SK-N-SH treated with all-trans-retinoic acid at 6 μM for 48 hours (cell line): ENCODE measurements around the gene SMYD3.

Experiments used
- ISL1 ChIP-seq: fragments of 250-450 bp; sonication (Bioruptor Pico); IDR thresholded peaks from 2 replicates; pipeline ENCODE4 v2.1.2; 2022; ENCODE audit warnings: mild to moderate bottlenecking, moderate library complexity
- TF ChIP-seq, protein P1 (sequence below): fragments of 250-450 bp; sonication (Bioruptor Pico); IDR thresholded peaks from 2 replicates; pipeline ENCODE4 v1.8.0; 2020; ENCODE audit warnings: mild to moderate bottlenecking, moderate library complexity, borderline replicate concordance

DNA sequence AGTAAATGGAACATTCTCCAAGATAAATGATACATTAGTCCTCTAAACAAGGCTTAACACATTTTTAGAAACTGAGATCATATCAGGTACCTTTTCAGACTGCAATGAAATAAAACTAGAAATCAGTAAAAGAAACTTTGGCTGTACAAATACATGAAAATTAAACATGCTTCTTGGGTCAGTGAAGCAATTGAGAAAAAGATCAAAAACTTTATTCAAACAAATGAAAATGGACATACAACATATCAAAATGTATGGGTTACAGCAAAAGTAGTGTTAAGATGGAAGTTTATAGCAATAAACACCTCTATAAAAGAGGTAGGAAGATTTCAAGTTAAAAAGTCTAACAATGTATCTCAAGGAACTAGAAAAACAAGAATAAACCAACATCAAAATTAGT is 598.5 kb downstream of the SMYD3 start:
- no peak for TF ChIP-seq ISL1 (CRISPR knock-in tag)
- TF ChIP-seq, protein P1, sequence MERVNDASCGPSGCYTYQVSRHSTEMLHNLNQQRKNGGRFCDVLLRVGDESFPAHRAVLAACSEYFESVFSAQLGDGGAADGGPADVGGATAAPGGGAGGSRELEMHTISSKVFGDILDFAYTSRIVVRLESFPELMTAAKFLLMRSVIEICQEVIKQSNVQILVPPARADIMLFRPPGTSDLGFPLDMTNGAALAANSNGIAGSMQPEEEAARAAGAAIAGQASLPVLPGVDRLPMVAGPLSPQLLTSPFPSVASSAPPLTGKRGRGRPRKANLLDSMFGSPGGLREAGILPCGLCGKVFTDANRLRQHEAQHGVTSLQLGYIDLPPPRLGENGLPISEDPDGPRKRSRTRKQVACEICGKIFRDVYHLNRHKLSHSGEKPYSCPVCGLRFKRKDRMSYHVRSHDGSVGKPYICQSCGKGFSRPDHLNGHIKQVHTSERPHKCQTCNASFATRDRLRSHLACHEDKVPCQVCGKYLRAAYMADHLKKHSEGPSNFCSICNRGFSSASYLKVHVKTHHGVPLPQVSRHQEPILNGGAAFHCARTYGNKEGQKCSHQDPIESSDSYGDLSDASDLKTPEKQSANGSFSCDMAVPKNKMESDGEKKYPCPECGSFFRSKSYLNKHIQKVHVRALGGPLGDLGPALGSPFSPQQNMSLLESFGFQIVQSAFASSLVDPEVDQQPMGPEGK (CRISPR knock-in tag): no peak
